Activated effector memory CD4-positive, alpha-beta T cell treated with Interleukin-2 at 50 U/mL for 16 hours (primary cell): ENCODE data around the gene UBD.

ENCODE experiments used
- DNase-seq: peaks from one replicate; pipeline ENCODE4 v3.0.0-alpha.2; 2020

The UBD gene

GRCh38 chr6:29520232-29520631 lies 39.3 kb downstream of the UBD start:
- DNase-seq, result no peak

DNA sequence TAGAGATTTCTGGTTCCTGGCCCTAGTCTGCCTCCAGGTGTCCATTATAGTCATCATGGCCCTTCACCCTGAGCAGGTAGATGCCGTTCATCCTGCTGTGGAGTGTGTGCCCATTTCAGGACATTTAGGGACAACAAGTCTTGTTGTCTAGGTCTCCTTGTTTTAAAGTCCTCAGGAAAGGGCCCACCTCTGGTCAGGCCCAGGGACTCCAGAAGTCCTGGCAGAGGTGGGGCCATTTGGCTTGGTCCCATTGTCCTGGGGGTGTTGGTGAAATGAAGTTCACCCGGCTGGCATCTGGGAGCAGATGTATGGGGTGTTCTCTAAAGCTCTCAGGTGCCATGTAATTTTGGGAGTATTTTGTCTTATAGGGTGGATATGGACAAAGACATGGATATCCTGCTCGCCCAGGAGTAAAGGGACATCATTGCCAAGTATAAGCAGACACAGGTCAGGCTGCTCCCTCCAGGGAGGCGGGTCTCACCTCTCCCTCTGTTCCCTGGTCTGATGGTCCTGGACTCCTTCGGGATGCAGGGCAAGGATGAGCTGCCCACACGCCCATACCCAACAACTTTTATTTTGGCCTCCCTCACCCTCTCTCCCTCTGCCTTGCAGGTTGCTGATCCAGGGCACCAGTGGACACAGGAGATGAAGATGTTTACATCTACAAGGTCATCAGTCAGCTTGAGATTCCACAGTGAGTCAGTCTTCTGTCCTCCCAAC lies 40.1 kb downstream of the UBD start:
- no peak for DNase-seq

- no peak for DNase-seq
Measured at GRCh38 chr6:29517728-29518440, 41.6 kb downstream of the UBD start.

- no peak for DNase-seq
Measured at GRCh38 chr6:29517245-29517644, 42.3 kb downstream of the UBD start.

- peak; percentile 27 for DNase-seq
Measured at GRCh38 chr6:29516108-29516507, 43.4 kb downstream of the UBD start.

GRCh38 chr6:29510746-29511300 lies 48.7 kb downstream of the UBD start:
- DNase-seq, result no peak

- DNase-seq, result no peak
Measured at GRCh38 chr6:29510202-29510601, 49.3 kb downstream of the UBD start.

DNA sequence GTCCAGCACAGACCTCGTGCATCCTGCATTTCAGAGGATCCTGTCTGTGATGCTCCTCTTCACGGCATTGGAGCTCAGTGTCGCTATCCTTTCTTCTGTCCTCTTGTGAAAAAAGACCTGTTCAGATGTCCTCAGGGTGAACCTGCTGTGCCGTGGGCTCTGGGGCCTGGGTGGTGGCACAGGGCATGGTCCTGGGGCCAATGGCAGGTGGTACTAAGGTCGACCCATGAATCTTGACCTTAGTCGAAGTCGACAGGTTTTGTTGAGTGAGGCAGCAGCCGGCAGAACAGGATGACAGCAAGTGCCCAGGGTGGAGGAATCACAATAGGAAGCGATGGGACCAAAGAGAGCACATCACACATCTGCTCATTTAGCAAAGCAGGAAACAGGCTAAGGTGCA lies 49.8 kb downstream of the UBD start:
- DNase-seq, result no peak

DNA sequence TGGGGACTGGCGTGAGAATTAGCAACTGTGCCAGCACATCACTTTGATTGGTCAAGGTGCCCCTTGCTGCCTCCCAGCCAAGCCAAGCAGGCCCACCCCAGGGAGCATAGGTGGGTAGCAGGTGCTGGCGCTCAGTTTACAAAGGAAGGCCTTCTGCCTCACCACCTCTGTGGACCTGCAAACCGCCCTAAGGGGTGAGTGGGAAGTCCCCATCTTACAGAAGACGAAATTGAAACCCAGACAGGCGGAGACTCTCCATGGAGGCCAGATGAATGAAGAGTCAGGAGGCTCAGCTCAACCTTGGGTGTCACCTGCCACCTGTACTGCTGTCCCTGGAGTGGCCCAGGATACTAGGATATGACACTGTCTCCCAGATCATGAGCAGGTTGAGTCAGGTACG lies 50.3 kb downstream of the UBD start:
- no peak for DNase-seq

DNA sequence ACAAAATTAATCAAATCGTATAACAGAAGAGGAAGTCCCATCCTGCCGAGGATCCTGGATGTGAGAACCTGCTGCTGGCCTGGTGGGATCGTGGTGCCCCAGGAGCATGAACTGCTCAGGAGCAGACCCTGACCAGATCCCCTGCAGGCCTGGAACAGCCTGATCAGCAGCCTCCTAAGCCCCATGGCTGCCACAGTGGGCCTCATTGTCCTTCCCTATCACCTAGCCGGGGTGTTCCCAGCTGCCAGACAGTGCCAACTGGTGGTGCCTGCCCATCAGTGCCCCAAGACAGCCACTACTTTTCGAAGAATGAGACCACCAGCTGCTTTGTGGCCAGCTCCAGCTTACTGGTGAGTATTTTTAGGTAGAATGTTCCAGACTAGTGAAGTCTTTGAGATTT lies 52.2 kb downstream of the UBD start:
- DNase-seq, result no peak

- no peak for DNase-seq
Measured at GRCh38 chr6:29506446-29507067, 53.0 kb downstream of the UBD start.

DNA sequence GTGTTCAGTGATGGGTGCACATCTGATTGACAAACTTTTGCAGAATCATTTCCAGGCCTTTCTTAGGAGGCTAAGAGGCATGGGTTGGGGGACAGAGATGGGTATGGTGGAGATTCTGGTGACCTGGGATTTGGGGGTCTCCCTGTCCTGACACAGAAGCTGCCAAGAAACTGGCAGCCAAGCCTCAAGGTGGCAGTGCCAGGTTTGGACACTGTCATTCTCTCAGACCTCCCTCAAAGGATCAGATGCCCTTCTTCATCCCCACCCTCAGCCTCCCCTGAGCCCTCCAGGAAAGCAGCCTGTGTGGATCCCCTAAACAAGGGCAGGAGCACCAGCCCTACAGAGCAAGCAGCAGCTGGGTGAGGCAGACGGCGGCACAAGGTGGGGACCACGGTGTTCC lies 53.7 kb downstream of the UBD start:
- DNase-seq, result no peak
